Left hindlimb (tissue), 1 donor: ENCODE measurements around the gene FAM200A.
"Not testable (repeated sequence)": the region's sequence is repeated elsewhere in the genome, so short reads cannot be mapped to it uniquely, and the experiment has no call there.

ENCODE experiments used
- DNase-seq: peaks from one replicate; pipeline ENCODE4 v3.0.0-alpha.2; 2018

Gene FAM200A

GRCh38 chr7:99558306-99559174 lies 6.6 kb upstream of the FAM200A start, which contains the start of gene ZNF655:
Gene ZNF655 (plus strand): TSS chr7:99558642. CDS start chr7:99560560, 1,918 bp downstream.
- DNase-seq: peak; percentile 95

DNA sequence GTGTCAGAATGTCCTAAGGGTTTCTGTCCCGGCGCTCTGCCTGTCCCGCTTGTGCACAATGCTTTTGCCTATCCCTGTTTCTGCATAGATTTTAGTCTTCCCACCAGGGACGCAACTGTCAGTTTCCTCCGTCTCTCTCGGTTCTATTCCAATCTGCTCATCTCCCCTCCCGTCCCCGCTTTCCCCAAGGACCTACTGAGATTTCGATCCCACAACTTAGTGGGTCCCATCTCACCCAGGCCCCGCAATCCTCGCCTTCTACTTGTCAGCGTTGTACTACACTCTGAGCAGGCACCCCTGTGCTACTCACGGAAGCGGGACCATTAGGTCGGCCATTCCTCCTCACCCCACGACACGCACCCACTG lies 6.0 kb upstream of the FAM200A start:
- no peak for DNase-seq

- DNase-seq: no peak
Measured at GRCh38 chr7:99557196-99557607, 5.3 kb upstream of the FAM200A start.

- DNase-seq: no peak
Measured at GRCh38 chr7:99554939-99555338, 3.0 kb upstream of the FAM200A start.

DNA sequence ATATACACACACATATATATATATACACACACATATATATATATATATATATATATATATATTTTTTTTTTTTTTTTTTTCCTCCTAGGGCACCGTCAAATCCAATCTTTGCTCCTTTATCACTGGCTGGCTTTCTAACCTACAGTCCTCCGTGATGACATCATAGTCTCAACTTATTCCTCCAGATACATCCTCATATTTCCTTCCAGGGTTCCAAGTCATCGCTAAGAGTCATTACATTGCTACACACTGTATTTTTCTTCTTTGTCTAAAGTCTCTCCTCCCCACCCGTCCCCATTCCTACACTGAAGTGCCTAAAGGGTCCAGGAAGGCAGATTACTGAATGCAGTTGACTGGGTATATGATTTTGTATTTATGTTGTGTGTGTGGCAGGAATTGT lies 1.1 kb upstream of the FAM200A start:
- no peak for DNase-seq

DNA sequence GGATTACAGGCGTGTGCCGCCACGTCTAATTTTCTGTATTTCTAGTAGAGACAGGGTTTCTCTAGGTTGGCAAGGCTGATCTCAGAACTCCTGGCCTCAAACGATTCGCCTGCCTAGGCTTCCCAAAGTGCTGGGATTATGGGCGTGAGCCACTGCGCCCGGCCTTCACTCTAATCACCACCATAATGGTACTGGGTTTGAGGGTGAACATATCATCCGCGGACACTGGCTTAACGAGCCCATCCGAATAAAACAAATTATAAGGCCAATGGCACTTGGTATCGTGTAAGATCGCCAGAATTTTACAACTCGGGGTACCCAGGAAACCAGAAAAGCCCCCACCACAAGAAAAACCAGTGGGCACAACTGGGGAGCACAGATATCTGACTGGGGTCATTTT lies 580 bp downstream of the FAM200A start:
- no peak for DNase-seq

DNA sequence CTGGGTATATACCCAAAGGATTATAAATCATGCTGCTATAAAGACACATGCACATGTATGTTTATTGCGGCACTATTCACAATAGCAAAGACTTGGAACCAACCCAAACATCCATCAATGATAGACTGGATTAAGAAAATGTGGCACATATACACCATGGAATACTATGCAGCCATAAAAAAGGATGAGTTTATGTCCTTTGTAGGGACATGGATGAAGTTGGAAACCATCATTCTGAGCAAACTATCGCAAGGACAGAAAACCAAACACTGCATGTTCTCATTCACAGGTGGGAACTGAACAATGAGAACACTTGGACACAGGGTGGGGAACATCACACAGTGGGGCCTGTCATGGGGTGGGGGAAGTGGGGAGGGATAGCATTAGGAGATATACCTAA lies 2.4 kb downstream of the FAM200A start:
- not testable (repeated sequence) for DNase-seq

DNA sequence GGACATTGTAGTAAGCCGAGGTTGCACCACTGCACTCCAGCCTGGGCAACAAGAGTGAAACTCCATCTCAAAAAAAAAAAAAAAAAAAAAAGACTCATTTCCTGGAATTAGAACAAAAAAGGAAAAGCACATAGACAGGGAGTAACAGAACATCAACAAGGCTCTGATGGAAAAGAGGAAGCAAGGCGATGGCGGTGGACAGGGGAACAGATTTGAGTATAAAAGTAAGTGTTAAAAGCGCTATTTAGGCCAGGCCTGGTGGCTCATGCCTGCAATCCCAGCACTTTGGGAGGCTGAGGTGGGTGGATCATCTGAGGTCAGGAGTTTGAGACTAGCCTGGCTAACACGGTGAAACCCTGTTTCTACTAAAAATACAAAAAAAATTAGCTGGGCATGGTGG lies 6.6 kb downstream of the FAM200A start:
- not testable (repeated sequence) for DNase-seq

- no peak for DNase-seq
Measured at GRCh38 chr7:99543916-99544315, 8.0 kb downstream of the FAM200A start.

DNA sequence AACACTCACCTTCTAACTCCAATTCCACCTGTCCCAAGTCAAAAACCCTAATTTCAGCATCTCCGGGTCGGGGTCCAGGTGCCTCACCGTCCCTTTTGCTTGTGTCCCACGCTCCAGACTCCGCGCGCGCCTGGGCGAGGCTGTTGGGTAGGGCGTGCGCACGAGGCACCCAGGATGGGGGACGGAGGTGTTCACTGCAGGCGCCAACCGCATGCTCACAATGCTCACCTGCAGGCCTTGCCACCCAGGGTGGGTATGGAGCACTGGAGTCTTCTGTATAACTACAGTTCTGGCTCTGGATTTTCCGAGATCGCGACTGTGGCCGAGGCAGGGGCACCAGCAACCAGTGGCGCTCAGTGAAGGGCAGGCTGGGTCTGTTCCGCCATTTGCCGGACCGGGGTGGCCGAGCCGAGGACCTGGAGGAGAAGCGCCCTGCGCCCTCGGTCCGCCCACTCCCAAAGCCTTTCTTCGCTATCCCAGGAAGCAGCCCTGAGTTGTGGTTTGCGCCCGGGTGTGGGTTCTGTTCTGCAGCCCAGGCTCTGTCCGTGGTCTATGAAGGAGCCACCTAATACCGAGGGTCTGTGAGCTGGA lies 8.7 kb downstream of the FAM200A start:
- DNase-seq: no peak

DNA sequence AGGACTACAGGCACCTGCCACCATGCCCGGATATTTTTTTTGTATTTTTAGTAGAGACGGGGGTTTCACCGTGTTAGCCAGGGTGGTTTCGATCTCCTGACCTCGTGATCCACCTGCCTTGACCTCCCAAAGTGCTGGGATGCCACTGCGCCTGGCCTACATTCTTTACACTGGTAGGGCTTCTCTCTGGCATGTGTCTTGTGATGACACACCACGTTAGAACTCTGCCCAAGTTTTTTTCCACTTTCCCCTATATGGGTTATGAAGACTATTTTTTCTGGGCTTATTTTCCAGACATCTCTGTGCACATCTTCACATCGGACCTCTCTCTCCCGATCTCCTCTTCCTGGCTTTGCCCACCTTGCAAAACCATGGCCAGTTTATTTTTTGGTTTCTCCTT lies 10.7 kb downstream of the FAM200A start:
- DNase-seq: no peak

GRCh38 chr7:99540542-99540941 lies 11.4 kb downstream of the FAM200A start:
- DNase-seq: no peak

DNA sequence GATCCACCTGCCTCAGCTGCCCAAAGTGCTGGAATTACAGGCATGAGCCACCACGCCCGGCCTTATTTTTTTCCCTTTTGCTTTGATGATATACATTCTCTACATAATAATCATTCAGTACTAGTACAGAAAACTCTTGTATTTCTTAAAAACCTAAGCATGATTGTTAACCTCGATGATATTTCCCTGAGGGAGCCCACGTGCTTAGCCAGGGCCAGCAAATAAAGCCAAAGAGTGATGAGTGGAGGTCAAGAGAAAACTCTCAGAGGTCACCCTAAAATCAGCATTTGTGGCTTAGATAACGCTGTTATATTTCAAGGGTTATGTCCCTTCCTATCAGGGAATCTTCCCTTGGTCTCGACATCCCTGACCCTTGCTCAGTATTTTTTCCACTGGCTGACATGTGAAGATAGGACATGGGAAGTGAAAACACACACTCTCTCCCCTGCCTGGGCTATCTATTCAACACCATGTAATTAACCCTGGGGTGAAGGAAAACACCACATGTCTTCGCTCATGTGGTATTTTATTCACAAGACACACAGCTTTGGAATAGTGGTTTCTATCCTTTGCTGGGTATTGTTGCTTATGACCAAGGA lies 12.6 kb downstream of the FAM200A start:
- DNase-seq: no peak

DNA sequence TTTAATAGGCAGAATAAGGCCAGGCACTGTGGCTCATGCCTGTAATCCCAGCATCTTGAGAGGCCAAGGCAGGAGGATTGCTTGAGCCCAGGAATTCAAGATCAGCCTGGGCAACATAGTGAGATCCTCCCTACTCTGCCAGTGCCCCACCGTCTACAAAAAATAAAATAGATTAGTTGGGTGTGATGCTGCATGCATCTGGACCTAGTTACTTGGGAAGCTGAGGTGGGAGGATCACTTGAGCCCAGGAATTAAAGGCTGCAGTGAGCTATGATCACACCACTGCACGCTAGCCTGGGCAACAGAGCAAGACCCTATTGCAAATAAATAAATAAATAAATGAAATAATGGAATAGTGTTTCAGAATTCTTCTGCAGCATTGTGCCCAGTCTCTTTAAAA lies 16.2 kb downstream of the FAM200A start:
- DNase-seq: no peak

- no peak for DNase-seq
Measured at GRCh38 chr7:99531354-99531765, 20.6 kb downstream of the FAM200A start.

DNA sequence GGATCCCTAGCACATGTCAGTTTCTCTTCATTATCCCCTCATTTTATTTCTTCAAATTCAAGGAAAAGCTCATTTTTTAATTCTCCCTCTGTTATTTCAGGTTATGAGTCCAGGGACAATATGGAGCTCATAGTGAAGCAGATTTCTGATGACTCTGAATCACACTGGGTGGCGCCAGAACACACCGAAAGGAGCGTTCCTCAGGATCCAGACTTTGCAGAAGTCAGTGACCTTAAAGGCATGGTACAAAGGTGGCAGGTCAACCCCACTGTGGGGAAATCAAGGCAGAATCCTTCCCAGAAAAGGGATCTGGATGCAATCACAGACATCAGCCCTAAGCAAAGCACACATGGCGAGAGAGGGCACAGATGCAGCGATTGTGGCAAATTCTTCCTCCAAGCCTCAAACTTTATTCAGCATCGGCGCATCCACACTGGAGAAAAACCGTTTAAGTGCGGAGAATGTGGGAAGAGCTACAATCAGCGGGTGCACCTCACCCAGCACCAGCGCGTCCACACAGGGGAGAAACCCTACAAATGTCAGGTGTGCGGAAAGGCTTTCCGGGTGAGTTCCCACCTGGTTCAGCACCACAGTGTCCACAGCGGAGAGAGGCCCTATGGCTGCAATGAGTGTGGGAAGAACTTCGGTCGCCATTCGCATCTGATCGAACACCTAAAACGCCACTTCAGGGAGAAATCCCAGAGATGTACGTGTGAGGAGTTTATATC lies 26.0 kb downstream of the FAM200A start:
- no peak for DNase-seq

- DNase-seq: no peak
Measured at GRCh38 chr7:99521399-99521798, 30.5 kb downstream of the FAM200A start.

DNA sequence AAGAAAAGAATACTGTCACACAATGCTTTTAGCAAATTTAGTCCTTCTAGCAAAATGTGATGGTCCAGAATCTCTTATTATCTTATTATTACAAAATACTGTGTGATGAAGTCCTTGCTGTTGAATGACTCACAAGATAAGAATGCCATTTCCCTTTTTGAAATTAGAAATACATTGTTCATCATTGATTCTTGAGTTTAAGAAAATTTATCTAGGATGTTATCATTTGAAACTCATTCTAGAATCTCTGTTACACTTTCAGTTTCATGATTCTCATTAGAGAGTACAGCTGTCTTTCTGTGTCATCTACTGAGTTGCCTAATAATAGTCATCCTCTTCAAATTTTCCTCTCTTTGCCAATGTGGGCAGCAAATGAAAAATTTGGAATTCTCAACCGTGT lies 37.9 kb downstream of the FAM200A start:
- no peak for DNase-seq

- DNase-seq: no peak
Measured at GRCh38 chr7:99505324-99505662, 46.6 kb downstream of the FAM200A start.

GRCh38 chr7:99504603-99505323 lies 47.2 kb downstream of the FAM200A start, which contains the start of gene ZKSCAN5:
Gene ZKSCAN5 (plus strand): TSS chr7:99504662. CDS start chr7:99506045, 1,383 bp downstream.
- peak; percentile 99 for DNase-seq

DNA sequence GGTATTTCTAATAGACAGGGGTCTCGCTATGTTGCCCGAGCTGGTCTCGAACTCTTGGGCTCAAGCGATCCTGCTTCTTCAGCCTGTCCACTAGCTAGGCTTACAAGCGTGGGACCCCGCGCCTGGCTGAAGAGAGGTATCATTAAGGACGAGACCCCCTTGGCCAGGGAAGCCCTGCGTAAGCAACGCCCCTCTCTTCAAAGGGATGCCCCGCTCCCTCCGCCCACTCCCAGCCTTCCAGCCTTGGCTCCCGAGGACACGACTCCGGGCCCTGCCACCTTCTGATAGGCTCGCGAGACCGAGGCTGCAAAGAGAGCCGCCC lies 47.7 kb downstream of the FAM200A start:
- no peak for DNase-seq

GRCh38 chr7:99501236-99501635 lies 50.7 kb downstream of the FAM200A start:
- DNase-seq: not testable (repeated sequence)

- DNase-seq: no peak
Measured at GRCh38 chr7:99500637-99501009, 51.3 kb downstream of the FAM200A start.
